Measurements from ENCODE around the gene CCN5.
"Not testable (repeated sequence)": the region's sequence is repeated elsewhere in the genome, so short reads cannot be mapped to it uniquely, and the experiment has no call there.

The CCN5 gene

DNA sequence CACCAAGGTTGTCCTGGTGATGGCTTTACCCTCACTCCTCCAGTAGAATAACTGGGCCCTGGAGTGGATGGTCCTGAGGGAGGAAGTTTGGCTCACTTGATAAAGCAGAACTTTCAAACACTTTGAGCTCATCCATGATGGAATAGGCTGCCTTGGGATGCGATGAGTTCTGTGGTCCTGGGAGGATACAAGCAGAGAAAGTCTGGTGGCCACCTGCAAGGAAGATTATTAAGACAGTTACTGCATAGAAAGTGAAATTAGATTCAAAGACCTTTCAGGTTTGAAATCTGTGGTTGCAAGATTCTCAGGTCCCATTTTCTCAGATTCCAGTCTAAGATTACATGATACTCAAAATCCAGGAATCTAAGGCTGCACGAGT is 19.9 kb upstream of the CCN5 start:
- DNase-seq (ENCODE audit: low spot score): no peak

DNA sequence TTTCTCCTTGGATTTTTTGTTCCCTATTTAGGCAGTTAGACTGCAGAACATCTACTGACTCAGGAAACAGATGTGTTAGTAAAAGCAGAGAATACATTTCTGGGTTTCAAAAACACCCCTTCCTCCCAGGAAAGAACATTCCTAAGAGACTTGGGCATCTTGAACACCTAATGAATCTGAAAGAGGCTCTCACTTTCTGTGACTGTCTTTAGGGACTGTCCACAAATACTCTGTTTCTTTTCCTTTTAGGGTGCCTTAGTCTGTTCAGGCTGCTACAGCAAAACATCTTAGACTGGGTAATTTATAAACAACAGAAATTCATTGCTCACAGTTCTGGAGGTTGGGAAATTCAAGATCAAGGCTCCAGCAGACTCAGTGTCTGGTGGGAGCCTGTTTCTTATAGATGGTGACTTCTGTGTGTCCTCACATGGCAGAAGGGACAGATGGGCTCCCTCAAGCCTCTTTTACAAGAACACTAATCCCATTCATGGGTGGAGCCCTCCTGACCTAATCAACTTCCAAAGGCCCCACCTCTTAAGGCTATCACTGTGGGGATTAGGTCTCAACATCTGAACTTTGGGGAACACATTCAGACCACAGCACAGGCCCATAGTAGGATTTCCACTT is 19.4 kb upstream of the CCN5 start:
- DNase-seq (ENCODE audit: low spot score): no peak

DNA sequence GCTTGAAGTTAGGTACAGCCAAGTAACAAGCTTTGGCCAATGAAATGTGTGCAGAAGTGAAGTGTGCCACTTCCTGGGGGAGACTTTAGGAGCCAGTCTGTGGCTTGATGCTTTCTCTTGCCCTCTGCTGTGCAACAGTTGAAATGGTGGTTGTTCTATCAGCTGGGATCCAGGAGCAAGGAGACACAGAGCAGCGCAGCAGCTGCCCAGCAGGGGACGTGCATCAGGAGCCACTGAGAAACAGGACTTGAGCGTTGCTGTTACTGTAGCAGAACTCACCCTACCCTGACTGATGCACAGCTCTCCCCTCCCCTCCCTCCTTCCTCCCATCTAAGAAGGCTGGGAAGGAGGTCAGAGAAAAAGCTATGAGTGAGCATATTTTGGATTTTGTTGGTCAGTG is 18.9 kb upstream of the CCN5 start:
- no peak for DNase-seq (ENCODE audit: low spot score)

DNA sequence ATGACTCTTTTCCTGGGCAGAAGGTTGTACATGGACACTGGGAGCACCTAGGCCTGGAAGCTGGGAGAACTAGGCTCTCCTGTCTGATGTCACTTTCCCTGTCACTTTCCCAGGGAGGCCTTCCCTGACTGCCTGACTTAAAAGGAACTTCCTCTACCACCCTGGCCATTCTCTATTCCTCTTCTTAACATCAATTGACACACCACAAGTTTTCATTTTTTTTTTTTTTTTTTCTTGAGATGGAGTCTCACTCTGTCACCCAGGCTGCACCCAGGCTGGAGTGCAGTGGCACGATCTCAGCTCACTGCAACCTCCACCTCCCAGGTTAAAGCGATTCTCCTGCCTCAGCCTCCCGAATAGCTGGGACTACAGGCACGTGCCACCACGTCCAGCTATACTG is 18.1 kb upstream of the CCN5 start:
- DNase-seq (ENCODE audit: low spot score): not testable (repeated sequence)

DNA sequence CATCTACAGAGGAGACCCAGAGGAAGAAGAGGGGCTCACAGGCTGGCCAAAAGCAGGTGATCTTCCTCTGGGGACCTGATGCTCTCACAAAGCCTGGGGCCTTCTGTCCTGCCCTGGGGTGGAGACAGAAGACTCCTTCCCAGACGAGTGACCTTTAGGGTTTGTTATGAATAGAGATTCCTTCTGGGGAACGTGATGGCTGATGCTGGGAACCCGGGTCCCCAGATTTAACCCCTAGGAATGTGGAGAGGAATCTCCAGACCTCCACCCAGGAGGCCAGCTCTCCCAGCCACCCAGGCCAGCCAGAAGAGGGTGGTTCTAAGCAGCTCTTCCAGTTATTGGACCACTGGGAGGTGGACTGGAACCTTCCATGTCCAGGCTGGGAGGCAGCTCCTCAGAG is 16.8 kb upstream of the CCN5 start:
- no peak for DNase-seq (ENCODE audit: low spot score)

DNA sequence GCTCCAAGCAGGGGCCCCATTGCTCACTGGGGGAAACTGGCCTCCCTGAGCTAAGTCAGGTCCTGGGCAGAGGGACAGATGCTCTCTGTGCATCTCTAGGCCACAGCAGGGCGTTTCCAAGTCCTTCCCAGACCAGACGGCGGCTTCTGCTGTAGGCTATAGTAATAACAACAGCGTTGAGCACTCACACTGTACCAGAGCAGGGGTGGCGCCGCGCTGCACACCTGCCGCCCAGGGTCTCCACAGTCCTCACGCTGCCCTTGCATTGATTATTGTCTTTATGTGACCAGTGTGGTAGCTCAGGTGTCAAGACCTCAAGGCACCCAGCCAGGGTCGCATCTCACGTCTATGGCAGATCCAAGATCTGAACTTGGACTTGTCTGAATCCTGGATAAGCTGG is 14.9 kb upstream of the CCN5 start:
- DNase-seq (ENCODE audit: low spot score): no peak

DNA sequence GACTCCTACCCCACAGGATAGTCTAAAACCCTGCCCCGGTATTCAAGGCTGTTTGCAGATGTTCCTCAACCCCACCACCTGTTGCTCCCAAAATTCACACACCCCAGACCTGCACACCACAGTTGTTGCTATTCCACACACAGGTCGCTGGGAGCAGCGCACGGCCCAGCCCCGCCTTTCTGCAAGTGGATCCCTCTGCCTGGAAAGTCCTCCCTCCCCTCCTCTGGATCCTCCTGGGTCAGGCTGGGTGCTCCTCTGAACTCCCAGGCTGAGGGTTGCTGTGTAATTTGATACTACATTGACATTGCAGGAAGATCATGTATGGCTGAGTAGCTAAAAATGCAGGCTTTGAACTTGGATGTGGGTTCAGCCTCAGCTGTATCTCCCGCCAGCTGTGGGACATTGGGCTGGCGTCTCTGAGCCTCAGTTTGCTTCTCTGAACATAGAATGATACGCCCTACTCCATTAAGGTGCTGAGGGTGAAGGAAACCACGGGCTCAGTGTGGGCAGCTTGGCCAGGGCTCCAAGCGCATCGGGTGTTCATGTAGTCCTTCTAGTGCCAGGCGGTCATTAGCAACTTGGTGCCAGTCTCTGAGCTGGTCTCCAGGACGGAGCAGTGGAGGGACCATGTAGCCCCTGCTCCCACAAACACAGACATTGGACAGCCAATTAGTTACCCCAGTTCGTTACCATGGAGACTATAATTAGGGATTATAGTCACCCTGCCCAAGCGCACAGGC is 13.9 kb upstream of the CCN5 start:
- DNase-seq (ENCODE audit: low spot score): no peak

DNA sequence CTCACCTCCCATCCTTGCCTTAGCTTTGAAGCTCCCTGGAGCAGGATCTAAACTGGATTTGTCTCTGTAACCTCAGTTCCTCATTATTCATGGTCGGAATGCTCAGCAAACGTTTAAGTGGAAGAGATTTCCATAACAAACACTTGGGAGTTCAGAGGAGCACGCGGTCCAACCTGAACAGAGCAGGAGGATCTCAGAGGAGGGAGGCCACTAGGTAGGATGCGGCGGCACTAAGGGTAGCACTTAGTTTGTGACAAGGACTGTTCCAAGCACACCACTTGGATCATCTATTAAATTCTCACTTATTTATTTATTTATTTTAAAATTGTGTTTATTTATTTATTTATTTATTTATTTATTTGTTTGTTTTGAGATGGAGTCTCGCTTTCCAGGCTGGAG is 13.3 kb upstream of the CCN5 start:
- no peak for DNase-seq (ENCODE audit: low spot score)

DNA sequence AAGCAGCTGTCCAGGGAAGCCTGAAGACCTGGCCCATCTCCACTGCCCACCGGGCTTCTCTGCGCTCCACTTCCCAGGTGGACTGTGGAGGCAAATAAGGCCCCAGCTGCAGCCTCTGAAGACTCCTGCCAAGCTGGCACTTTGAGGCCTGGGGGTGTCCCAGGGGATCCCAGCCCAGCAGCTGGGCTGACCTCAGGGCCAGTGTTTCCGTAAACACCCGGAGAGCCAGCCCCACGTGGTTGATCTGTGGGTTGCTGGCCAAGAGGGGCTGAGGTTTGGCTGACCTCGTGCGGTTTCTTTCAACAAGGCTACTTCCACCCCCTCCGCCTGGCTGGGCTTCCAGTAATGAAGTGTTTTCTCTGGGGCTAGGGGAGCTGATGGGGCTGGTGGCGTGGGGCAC is 12.4 kb upstream of the CCN5 start:
- DNase-seq (ENCODE audit: low spot score): peak; percentile 89

DNA sequence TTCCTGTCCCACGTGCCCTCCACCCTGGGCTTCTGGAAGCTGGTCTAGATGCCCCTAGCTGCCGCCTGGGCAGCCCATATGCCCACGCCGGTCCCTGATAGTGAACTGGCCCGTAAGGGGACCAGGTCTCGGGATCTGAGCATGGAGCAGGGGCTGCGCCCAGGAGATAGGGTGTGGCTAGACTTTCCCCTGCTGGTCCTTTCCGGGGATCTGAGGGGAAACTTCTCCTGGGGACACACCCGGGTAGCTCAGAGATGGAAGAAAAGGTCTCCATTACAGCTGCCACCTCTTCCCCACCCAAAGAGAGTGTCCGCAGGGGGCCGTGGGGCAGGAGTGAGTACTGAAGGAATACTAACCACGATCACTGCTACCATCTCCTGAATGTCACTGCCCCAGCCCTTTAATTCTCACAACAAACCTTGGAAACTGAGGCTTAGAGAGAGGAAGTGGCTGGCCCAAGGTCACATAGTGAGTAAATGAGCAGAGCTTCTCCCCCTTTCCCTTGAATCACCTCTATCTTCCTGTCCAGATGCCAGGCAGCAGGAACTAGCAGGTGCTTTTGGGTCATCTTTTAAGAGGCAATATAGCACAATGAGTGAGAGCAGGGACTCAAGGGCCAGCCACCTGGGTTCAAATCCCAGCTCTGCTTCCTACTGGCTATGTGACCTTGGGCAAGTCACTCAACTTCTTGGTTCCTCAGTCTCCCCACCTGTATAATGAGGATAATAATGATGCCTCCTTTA is 11.8 kb upstream of the CCN5 start:
- DNase-seq (ENCODE audit: low spot score): no peak

DNA sequence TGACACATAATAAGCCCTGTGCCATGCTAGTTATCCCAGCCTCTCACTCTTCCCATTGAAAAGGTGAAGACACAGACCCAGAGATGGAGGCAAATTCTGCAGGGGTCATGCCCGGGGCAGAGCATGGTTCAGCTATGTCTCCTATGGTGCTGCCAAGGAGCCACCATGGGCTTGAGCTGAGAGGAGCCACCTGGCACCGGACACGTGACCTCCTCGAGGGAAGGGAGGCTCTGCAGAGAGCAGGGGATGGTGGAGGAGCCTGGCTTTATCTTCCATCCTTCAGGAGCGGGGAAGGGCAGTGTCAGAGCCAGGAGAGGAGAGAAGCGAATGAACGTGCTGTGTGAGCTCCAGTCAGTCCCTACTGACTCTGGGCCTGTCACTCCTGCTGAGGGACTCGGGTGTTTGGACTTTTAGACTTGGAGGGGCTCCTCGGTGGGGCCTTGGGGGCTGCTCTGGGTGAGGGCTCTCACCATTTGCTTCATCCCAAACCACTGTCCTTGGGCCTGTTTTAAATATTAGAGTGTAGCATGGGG is 11.1 kb upstream of the CCN5 start:
- no peak for DNase-seq (ENCODE audit: low spot score)

DNA sequence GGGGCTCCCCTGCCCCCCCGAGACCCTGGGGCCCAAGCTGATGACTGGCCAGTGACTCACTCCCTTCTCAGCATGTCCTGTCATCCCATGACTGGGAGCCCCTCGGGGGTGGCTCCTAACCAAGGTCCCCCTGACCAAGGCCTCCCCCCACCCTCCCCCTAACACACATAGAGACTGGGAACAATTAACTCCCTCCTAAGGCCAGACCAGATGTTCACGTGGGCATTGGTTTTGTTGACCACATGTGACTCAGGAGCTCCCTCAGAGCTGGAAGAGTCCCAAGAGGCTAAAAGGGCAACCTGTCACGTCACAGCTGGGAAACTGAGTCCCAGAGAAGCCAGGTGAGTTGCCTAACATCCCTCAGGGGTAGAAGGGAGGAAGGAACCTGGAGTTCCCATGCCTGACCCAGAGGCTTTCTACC is 10.6 kb upstream of the CCN5 start:
- no peak for DNase-seq (ENCODE audit: low spot score)

DNA sequence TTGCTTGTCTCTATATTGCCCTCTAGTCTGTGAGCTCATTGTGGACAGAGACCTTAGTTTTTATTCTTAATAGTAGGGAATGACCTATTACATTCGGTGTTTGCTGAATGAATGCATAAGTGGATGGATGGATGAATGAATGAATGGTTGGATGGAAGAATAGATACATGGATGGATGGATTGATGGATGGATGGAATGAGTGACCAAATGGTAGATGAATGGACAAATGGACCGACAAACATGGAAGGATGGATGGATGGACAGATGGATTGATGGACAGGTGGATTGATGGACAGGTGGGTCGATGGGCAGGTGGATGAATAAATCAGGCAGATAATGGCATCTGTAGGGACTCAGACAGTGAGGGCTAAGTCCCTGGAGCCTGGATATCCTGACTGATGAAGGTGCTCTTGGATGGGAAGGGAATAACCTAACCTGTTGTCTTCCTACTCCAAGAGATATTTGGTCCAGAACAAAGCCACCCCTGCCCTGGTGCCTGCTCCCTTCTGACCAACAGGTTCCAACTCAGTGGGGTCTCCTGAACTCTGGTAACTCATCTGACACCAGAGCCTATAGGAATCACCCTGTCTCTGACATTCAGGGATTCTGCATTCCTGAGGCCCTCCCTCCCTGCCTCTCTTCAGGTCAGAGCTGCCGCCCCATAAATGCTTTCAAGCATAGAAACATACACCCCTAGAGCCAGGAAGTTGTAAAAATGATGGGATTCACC is 9.6 kb upstream of the CCN5 start:
- DNase-seq (ENCODE audit: low spot score): no peak

DNA sequence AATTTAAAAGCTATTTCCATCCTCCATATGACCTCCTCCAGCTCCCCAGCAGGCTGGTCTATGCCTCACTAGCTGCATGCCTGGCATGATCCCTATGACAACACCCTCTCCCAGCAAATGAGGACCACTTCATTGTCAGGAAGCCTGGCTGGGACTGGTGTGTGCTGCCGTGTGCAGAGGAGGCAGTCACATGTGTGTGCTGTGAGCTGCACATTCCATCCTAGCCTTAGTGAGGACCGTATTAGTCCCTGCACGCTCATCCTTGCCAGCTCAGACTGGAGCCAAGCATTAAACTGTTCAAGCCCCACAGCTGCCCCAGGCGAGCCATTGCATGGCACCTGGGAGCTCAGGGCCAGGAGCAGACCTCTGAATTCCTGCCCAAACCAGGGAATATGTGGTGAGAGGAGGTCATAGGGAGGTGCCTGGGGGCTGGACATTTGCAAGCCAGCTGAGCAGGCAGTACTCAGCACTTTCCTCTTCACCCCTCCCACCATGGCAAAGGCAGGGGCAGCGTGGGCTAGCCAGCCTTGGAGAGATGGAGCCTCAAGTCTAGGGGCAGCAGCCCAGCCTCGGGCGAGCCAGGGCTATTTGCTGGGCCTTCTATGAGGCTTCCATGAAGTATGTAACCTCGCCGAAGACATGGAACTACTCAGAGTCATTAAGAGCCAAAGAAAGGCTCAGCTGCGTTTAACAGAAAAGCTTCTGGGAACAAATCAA is 8.7 kb upstream of the CCN5 start:
- DNase-seq (ENCODE audit: low spot score): no peak

DNA sequence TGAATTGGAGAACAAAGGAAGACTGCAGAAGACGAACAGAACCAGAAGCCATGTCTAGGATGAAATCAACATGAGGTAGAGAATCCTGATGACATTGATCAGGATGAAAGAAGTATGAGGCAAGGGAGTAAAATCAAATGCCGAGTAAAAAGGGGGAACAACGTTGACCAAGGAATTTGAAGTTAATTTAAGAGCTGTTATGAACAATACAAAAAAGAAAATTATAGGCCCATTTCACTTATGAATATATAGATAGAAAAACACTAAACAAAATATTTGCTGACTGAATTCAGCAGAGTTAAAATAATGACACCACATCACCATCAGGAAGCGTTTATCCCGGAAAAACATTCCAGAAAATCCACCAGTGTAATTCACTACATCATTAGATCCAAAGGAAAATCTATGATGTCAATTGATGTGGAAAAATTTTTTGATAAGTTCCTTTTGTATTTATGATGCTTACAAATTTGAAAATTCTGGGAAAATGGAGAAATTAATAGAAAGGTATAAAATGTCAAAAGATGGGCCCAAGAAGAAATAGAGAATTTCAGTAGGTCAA is 8.1 kb upstream of the CCN5 start:
- no peak for DNase-seq (ENCODE audit: low spot score)

DNA sequence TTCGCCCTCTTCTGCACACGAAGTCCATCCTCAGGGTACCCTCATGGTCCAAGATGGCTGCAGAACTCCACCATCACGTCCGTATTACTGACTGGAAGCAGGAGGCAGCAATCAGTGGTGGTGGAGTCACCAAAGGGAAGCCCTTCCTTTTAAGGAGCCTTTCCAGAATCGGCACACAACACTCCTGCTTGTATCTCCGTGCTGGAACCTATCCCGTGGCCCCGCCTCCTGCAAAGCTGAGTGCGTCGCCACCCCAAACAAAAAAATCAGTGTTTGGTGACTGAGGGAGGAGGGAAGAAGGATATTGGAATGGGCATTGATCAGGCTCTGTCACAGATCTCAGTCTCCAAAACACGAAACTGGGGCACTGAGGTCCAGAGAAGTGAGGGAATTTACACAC is 5.8 kb upstream of the CCN5 start:
- no peak for DNase-seq (ENCODE audit: low spot score)

DNA sequence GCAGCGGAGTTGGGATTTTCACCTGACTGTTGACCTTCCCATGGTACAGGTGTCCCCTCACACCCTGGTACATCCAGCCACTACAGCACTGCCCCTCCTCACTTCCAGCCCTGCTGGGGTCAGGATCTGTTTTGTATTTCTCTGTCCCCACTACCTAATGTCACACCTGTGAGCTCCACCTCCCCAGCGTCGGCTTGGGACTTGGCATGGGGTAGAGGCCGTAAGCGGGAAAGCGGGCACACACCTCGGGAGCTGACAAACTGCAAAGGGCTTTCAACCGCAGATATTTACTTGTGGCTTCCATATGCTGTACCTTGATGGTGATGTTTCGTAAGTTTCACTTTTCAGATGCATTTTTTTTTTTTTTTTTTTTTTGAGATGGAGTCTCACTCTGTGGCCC is 5.4 kb upstream of the CCN5 start:
- no peak for DNase-seq (ENCODE audit: low spot score)

DNA sequence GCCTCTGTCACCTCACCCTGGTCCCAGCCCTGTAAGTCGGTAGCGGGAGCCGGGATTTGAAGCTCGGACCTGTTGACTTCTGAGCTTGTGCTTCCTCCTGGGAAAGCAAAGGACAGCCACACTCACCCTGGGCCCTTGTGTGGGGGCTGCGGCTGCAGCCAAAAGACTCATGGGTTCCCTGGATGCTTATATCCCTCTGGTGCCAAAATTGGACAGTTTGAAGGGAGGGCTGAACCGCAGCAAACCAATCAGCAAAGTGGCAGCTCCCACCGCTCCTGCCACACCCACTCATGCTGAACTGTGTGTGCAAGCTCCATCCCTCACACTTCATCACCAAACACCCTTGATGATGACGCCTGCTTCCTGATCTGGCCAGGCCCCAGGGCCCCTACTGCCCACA is 3.9 kb upstream of the CCN5 start:
- no peak for DNase-seq (ENCODE audit: low spot score)

DNA sequence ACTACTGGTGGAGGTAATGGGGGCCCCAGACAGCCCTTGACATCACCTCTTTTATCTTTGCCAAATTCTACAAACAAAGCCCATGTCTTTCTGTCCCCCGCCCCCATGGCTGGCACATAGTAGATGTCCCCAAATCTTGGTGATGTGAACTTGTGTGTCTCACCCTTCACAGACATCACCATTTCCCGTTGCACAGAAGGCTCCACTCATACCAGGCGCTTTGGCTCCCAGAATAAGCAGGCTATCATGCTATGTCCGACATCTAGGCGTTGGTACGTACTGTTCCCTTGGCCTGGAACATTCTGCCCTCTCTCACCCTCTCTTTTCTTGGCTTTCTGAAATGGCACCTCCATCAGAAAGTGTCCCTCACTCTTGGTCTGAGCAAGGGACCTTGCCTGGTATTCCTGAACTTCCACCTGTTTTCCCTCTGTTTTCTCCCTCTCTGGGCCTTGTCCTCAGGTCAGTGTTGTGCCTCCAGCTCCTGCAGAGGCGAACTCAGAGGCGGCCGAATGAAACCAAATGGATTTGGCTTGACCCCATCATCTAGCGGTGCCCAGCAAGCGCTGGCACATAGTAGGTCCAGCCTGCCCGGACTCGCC is 968 bp upstream of the CCN5 start:
- no peak for DNase-seq (ENCODE audit: low spot score)

DNA sequence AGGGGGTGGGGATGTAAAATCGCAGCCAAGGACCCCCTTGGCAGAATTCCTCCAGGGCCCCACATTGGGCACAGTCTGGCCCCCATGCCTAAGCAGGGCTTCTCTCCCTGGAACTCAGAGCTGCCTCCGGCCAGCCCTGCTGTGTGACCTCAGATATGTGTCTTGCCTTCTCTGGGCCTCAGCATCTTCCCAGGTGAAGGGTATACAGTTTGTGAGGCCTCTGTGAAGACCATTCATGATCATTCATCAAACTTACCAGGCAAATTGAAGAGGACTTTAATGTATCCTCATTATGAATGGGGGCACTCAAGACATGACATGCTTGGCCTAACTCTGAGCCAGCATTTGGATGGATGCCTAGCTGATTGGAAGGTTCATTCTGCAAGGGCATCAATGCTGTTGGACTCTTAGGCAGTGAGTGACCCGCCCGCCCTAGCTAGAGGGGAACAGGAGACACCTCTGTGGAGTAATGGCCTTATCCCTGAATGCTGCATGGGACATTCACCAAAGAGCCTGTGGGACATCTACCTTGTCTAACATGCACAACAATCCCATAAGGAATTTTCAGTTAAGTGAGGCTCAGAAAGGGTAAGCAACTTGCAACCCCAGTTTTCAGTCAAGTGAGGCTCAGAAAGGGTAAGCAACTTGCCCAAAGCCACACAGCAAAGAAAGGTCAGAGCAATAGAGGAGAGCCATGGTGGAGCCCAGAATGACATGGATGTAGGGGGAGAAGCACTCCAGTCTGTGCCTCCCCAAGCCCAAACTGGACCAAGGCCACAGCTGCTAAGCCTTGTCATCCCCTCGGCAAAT is 535 bp downstream of the CCN5 start:
- no peak for DNase-seq (ENCODE audit: low spot score)

Measured in Ammon's horn (tissue), 1 donor.